Coronary artery (tissue), 2 donors: ENCODE data around the gene MRPL24.
A peak's percentile ranks its signal among the peaks of the same experiment; 100 is the strongest.

ENCODE experiments used
- DNase-seq: peaks from one replicate; pipeline ENCODE4 v3.0.0-alpha.2; 2017; ENCODE audit warnings: low spot score
- H3K27ac ChIP-seq, 2 donors: fragments of 200-600 bp; sonication (generic); one replicate each; pipeline ENCODE4 v1.5.1; 2016 to 2019
- H3K4me3 ChIP-seq: fragments of 200-600 bp; sonication (generic); 2 replicates; pipeline ENCODE4 v1.5.1; 2016; ENCODE audit warnings: mild to moderate bottlenecking, moderate library complexity
- TF ChIP-seq, protein P1 (sequence below): fragments of 200-600 bp; sonication (generic); IDR thresholded peaks from one replicate; pipeline ENCODE4 v1.5.1; 2019; ENCODE audit warnings: antibody characterized with exemption

The MRPL24 gene

DNA sequence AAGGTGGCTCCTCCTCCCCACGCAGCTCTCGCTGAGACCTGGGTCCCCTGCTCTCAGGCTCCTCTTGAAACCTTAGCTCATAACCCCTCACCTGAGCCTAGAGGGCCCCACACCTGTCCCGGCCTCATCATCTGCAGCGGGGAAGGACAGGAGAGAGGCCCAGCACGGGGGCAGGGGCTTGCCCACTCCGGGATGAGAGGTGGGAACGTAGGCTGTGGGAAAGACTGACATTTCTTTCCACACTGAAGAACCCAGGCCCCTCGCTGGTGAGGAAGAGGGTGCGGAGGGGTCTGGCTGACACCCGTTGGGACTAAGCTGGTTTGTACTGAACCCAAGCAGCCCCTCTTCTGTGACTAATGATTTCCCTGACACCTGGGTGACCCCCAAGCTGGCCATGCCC is 49.7 kb downstream of the MRPL24 start:
- Histone ChIP-seq H3K27ac (no peak overlapping the region), H3K4me3 (no peak overlapping the region)
- TF ChIP-seq, protein P1, sequence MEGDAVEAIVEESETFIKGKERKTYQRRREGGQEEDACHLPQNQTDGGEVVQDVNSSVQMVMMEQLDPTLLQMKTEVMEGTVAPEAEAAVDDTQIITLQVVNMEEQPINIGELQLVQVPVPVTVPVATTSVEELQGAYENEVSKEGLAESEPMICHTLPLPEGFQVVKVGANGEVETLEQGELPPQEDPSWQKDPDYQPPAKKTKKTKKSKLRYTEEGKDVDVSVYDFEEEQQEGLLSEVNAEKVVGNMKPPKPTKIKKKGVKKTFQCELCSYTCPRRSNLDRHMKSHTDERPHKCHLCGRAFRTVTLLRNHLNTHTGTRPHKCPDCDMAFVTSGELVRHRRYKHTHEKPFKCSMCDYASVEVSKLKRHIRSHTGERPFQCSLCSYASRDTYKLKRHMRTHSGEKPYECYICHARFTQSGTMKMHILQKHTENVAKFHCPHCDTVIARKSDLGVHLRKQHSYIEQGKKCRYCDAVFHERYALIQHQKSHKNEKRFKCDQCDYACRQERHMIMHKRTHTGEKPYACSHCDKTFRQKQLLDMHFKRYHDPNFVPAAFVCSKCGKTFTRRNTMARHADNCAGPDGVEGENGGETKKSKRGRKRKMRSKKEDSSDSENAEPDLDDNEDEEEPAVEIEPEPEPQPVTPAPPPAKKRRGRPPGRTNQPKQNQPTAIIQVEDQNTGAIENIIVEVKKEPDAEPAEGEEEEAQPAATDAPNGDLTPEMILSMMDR = no peak
- no peak for DNase-seq

- DNase-seq = no peak
- H3K4me3 ChIP-seq = no peak overlapping the region
- TF ChIP-seq, protein P1 = no peak
- H3K27ac ChIP-seq = no peak overlapping the region
Measured at GRCh38 chr1:156690675-156691036, 50.2 kb downstream of the MRPL24 start.

- TF ChIP-seq, protein P1 = no peak
- Histone ChIP-seq H3K4me3 (no peak overlapping the region), H3K27ac (no peak overlapping the region)
- no peak for DNase-seq
Measured at GRCh38 chr1:156689953-156690674, 50.8 kb downstream of the MRPL24 start.

- TF ChIP-seq, protein P1 = peak; percentile 92
- no peak for DNase-seq
- Histone ChIP-seq H3K27ac (no peak overlapping the region), H3K4me3 (peak overlapping the region; percentile 23)
Measured at GRCh38 chr1:156689035-156689952, 51.6 kb downstream of the MRPL24 start.
